GM19351 (cell line): ENCODE measurements around the gene KIZ.
"Not testable (repeated sequence)": the region's sequence is repeated elsewhere in the genome, so short reads cannot be mapped to it uniquely, and the experiment has no call there.

ENCODE experiments used
- ATAC-seq: cut with Tn5 transposase; IDR thresholded peaks from one replicate; pipeline ENCODE4 v1.9.1; 2021; ENCODE audit warnings: mild to moderate bottlenecking, moderate library complexity; ENCODE audit not compliant: unreplicated experiment

Gene KIZ

GRCh38 chr20:21225215-21225947 is 99.5 kb downstream of the KIZ start:
- ATAC-seq: no peak

- ATAC-seq: peak; percentile 92
Measured at GRCh38 chr20:21228511-21228910, 102.6 kb downstream of the KIZ start.

GRCh38 chr20:21229163-21229562 is 103.3 kb downstream of the KIZ start:
- ATAC-seq: no peak

GRCh38 chr20:21230220-21230619 is 104.3 kb downstream of the KIZ start:
- no peak for ATAC-seq

GRCh38 chr20:21230686-21231085 is 104.8 kb downstream of the KIZ start:
- ATAC-seq: no peak

GRCh38 chr20:21232546-21233280 is 106.8 kb downstream of the KIZ start:
- ATAC-seq: no peak

- no peak for ATAC-seq
Measured at GRCh38 chr20:21234324-21234723, 108.4 kb downstream of the KIZ start.

GRCh38 chr20:21234806-21235483 is 109.1 kb downstream of the KIZ start:
- ATAC-seq: no peak

- ATAC-seq: no peak
Measured at GRCh38 chr20:21235484-21236445, 109.9 kb downstream of the KIZ start.

- ATAC-seq: no peak
Measured at GRCh38 chr20:21237956-21238799, 112.3 kb downstream of the KIZ start.

GRCh38 chr20:21238818-21239536 is 113.1 kb downstream of the KIZ start:
- no peak for ATAC-seq

GRCh38 chr20:21240394-21240793 is 114.5 kb downstream of the KIZ start:
- ATAC-seq: no peak

GRCh38 chr20:21241406-21241805 is 115.5 kb downstream of the KIZ start:
- ATAC-seq: no peak

- no peak for ATAC-seq
Measured at GRCh38 chr20:21243811-21244210, 117.9 kb downstream of the KIZ start.

- ATAC-seq: no peak
Measured at GRCh38 chr20:21244808-21245207, 118.9 kb downstream of the KIZ start.

GRCh38 chr20:21246161-21246560 is 120.3 kb downstream of the KIZ start:
- ATAC-seq: no peak

GRCh38 chr20:21247603-21248095 is 121.8 kb downstream of the KIZ start:
- ATAC-seq: not testable (repeated sequence)

- no peak for ATAC-seq
Measured at GRCh38 chr20:21251278-21251677, 125.4 kb downstream of the KIZ start.

- no peak for ATAC-seq
Measured at GRCh38 chr20:21257192-21257591, 131.3 kb downstream of the KIZ start.
